Fibroblast of lung (primary cell): ENCODE measurements around the gene PHF20. TPM values are rescaled to one million over a fixed set of nuclear protein-coding genes. Genes with fewer than 3 reads are reported as not detected.
A peak's percentile ranks its signal among the peaks of the same experiment; 100 is the strongest.

Source experiments
- DNase-seq, 2 donors: peaks; one replicate each; pipeline versions ENCODE4 v3.0.0 to v3.0.0-alpha.2; 2010; ENCODE audit warnings: low read depth in 2 of 2
- H2AFZ ChIP-seq: 2 replicates; pipeline ENCODE4 v1.5.1; 2012; ENCODE audit warnings: low read length, control low read depth, inconsistent platforms
- H3K27ac ChIP-seq: 2 replicates; pipeline ENCODE4 v1.5.1; 2011; ENCODE audit warnings: low read length, control low read depth; ENCODE audit not compliant: insufficient read depth
- H3K27me3 ChIP-seq: 2 replicates; pipeline ENCODE4 v1.5.1; 2011; ENCODE audit warnings: mild to moderate bottlenecking, low read length; ENCODE audit not compliant: control insufficient read depth, insufficient read depth
- H3K36me3 ChIP-seq: 2 replicates; pipeline ENCODE4 v1.5.1; 2011; ENCODE audit warnings: low read length; ENCODE audit not compliant: control insufficient read depth, insufficient read depth
- H3K4me1 ChIP-seq: 2 replicates; pipeline ENCODE4 v1.5.1; 2011; ENCODE audit warnings: low read length; ENCODE audit not compliant: control insufficient read depth, insufficient read depth; ENCODE audit errors: extremely low read depth
- H3K4me2 ChIP-seq: 2 replicates; pipeline ENCODE4 v1.5.1; 2011; ENCODE audit warnings: low read length, control low read depth; ENCODE audit not compliant: insufficient read depth; ENCODE audit errors: extremely low read depth
- H3K4me3 ChIP-seq, 4 experiments: fragments of 200-600 bp in 1 of 4; sonication (generic) in 1 of 4; replicated peaks in 1 of 4; 2 replicates each; pipeline ENCODE4 v1.5.1; 2011 to 2016; ENCODE audit warnings: low read length in 4 of 4, low read depth in 3 of 4, mild to moderate bottlenecking in 3 of 4, control low read depth in 2 of 4, inconsistent platforms in 1 of 4, mixed read lengths in 1 of 4; ENCODE audit not compliant: insufficient read depth in 1 of 4; ENCODE audit errors: control extremely low read depth in 1 of 4
- H3K79me2 ChIP-seq: 2 replicates; pipeline ENCODE4 v1.5.1; 2012; ENCODE audit warnings: mild to moderate bottlenecking, low read length, inconsistent platforms; ENCODE audit not compliant: control insufficient read depth, insufficient read depth
- H3K9ac ChIP-seq: 2 replicates; pipeline ENCODE4 v1.5.1; 2011; ENCODE audit warnings: mild to moderate bottlenecking, low read length, control low read depth; ENCODE audit not compliant: insufficient read depth
- H3K9me3 ChIP-seq: 2 replicates; pipeline ENCODE4 v1.5.1; 2012; ENCODE audit warnings: low read depth, low read length; ENCODE audit not compliant: control insufficient read depth, insufficient read depth
- H4K20me1 ChIP-seq: 2 replicates; pipeline ENCODE4 v1.5.1; 2011; ENCODE audit warnings: low read length; ENCODE audit not compliant: control insufficient read depth, insufficient read depth; ENCODE audit errors: extremely low read depth
- EZH2 ChIP-seq: IDR thresholded peaks from 2 replicates; pipeline ENCODE4 v1.5.1; 2012; ENCODE audit warnings: low read length, control low read depth, mild to moderate bottlenecking; ENCODE audit errors: missing control alignments
- polyA plus RNA-seq, 2 donors: library from polyadenylated mRNA; depleted of rRNA in 1 of 2; stranded (reverse) in 1 of 2; unstranded in 1 of 2; fragments of >200 nt; gene quantifications; 2 replicates each; pipeline ENCODE4 v1.2.1, GENCODE V29; 2011 to 2012; ENCODE audit warnings: missing spikeins in 1 of 2
- total RNA-seq: library from RNA; depleted of rRNA; stranded (reverse); fragments of >200 nt; gene quantifications from 2 replicates; pipeline ENCODE4 v1.2.1, GENCODE V29; 2014
- TF ChIP-seq, protein P1 (sequence below), 2 donors: IDR thresholded peaks in 1 of 2; conservative IDR thresholded peaks in 1 of 2; 1 replicate in 1 of 2; 2 replicates in 1 of 2; pipeline ENCODE4 v1.5.1; 2011 to 2012; ENCODE audit warnings: low read length in 2 of 2, control low read depth in 1 of 2, inconsistent platforms in 1 of 2, low read depth in 1 of 2, mild to moderate bottlenecking in 1 of 2

PHF20 gene
- total and polyA plus RNA-seq, 2 donors (not counting 1 experiment from before 2014, with no cell fraction given) = 31.4 to 40.1 TPM

DNA sequence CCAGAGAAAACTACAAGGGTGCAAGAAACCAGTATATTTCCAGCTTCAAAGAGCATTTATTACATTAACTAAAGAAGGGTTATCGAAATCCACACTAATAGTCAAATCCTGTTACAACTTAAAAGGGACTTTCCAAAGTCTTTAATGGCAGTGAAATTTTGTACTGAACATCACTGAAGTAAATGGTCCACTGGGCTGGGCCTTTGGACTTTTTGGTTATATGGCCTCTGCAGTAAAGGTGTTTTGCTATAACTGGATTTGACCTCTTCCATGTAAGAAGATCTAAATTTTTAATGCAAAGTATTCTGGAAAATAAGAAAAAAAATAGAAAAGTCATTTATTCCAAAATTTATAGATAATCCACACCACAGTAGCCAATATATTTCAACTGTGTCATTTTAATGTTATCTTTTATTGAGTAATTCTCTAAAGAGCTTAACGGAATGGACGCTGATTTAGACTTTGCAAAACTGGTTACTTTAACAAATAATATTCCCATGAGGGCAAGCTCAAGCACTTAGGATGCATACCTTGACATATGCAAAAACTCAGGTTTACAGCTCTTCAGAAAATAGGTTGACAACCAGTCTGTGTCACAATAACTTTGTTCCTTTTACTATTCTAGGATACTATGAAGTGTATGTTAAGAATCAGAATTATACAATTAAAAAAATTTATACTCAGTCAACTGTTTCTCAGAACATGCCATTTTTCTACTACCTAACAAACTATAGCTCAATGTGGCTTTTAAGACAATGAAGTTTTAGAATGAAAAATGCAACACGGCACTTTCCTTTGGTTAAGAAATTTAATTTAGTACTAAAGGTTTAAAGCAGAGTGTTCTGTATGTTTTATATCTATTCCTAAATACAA lies 36.8 kb upstream of the PHF20 start:
- Histone ChIP-seq H3K4me3 (peak overlapping the region in 1 of 4 experiments; percentile 14), H3K36me3 (peaks cover 25% of the 10 kb centered on the region), H3K9ac (no peak overlapping the region), H3K27me3 (no peaks in the 10 kb centered on the region), H3K9me3 (no peaks in the 10 kb centered on the region), H3K4me1 (peaks cover 4% of the 10 kb centered on the region), H3K79me2 (peaks cover 99% of the 10 kb centered on the region), H2AFZ (no peak overlapping the region), H4K20me1 (peaks cover 9% of the 10 kb centered on the region), H3K4me2 (no peak overlapping the region), H3K27ac (no peak overlapping the region)
- DNase-seq = no peak
- no peak for TF ChIP-seq EZH2
- TF ChIP-seq, protein P1, sequence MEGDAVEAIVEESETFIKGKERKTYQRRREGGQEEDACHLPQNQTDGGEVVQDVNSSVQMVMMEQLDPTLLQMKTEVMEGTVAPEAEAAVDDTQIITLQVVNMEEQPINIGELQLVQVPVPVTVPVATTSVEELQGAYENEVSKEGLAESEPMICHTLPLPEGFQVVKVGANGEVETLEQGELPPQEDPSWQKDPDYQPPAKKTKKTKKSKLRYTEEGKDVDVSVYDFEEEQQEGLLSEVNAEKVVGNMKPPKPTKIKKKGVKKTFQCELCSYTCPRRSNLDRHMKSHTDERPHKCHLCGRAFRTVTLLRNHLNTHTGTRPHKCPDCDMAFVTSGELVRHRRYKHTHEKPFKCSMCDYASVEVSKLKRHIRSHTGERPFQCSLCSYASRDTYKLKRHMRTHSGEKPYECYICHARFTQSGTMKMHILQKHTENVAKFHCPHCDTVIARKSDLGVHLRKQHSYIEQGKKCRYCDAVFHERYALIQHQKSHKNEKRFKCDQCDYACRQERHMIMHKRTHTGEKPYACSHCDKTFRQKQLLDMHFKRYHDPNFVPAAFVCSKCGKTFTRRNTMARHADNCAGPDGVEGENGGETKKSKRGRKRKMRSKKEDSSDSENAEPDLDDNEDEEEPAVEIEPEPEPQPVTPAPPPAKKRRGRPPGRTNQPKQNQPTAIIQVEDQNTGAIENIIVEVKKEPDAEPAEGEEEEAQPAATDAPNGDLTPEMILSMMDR (conservative IDR thresholded peaks at IDR 0.05 in 1 of 2, IDR thresholded peaks at IDR 0.05 in 1 of 2; ENCODE audit: low read depth in 1 of 2, low read length in 2 of 2) = no peak

DNA sequence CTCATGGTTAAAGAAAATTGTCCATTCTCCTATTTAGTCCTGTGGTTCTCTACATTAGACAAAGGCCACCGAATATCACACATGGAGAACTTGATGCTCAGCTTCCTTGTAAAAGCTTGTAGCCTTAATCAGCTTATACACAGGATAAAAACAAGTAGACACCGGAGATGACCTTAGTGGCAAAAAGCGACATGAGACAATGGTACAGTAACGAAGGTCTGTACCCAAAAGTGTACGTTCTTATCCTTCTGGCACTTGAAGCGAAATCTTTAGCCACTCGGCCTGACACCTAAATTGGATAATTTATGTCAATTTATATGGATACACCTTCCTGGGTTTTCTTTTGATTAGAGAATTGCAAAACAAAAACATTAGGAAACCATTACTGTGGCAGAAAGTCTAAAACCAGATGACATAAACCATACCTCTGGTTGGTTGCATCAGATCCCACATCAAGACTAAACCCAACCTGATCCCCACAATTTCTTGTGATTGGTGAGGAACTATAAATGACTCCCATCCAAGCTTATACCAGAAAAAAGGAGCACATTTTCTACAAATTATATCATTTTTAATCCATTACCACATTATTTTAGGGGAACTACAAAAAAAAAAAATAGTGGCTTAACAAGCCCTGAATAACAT lies 35.9 kb upstream of the PHF20 start:
- H4K20me1 ChIP-seq = peaks cover 10% of the 10 kb centered on the region
- no peak overlapping the region for H3K27ac ChIP-seq
- no peaks in the 10 kb centered on the region for H3K27me3 ChIP-seq
- DNase-seq = no peak
- peaks cover 99% of the 10 kb centered on the region for H3K79me2 ChIP-seq
- H2AFZ ChIP-seq = no peak overlapping the region
- no peaks in the 10 kb centered on the region for H3K9me3 ChIP-seq
- H3K4me1 ChIP-seq = peaks cover 4% of the 10 kb centered on the region
- H3K4me2 ChIP-seq = peak overlapping the region; percentile 66
- TF ChIP-seq, protein P1 (conservative IDR thresholded peaks at IDR 0.05 in 1 of 2, IDR thresholded peaks at IDR 0.05 in 1 of 2; ENCODE audit: low read depth in 1 of 2, low read length in 2 of 2) = no peak
- TF ChIP-seq EZH2 = no peak
- peak overlapping the region in 3 of 4 experiments; percentile 2 to 19 (median 6) for H3K4me3 ChIP-seq
- no peak overlapping the region for H3K9ac ChIP-seq
- peaks cover 22% of the 10 kb centered on the region for H3K36me3 ChIP-seq

DNA sequence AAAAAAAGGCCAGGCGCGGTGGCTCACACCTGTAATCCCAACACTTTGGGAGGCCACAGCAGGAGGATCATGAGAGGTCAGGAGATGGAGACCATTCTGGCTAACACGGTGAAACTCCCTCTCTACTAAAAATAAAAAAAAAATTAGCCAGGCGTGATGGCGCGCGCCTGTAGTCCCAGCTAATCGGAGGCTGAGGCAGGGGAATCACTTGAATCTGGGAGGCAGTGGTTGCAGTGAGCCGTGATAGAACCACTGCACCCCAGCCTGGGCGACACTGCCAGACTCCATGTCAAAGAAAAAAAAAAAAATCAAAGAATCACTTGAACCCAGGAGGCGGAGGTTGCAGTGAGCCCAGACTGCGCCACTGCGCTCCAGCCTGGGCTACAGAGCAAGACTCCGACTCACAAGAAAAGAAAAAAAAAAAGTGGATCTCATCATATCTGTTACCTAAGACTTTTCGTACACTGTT lies 33.9 kb upstream of the PHF20 start:
- no peak overlapping the region for H3K4me3 ChIP-seq
- H4K20me1 ChIP-seq = peaks cover 10% of the 10 kb centered on the region

More for the DNA sequence above, 33.9 kb upstream of the PHF20 start:
- H3K9ac ChIP-seq = no peak overlapping the region
- H3K4me1 ChIP-seq = peaks cover 4% of the 10 kb centered on the region
- peak overlapping the region; percentile 6 for H3K4me2 ChIP-seq
- no peaks in the 10 kb centered on the region for H3K9me3 ChIP-seq
- peaks cover 18% of the 10 kb centered on the region for H3K36me3 ChIP-seq
- no peaks in the 10 kb centered on the region for H3K27me3 ChIP-seq
- DNase-seq = no peak
- peaks cover 93% of the 10 kb centered on the region for H3K79me2 ChIP-seq
- H3K27ac ChIP-seq = no peak overlapping the region
- H2AFZ ChIP-seq = no peak overlapping the region
- TF ChIP-seq EZH2 = no peak
- TF ChIP-seq, protein P1 (conservative IDR thresholded peaks at IDR 0.05 in 1 of 2, IDR thresholded peaks at IDR 0.05 in 1 of 2; ENCODE audit: low read depth in 1 of 2, low read length in 2 of 2) = no peak
